ENCODE measurements around the gene ADAMTSL1. TPM values are rescaled to one million over a fixed set of nuclear protein-coding genes. Genes with fewer than 3 reads are reported as not detected.

The ADAMTSL1 gene
- total RNA-seq, 4 donors from 2014 or later, result 21.3 to 138 (median 125) TPM

GRCh38 chr9:18606846-18607245, 132.9 kb downstream of the ADAMTSL1 start:
- Histone ChIP-seq H3K9me3 (no peaks in the 10 kb centered on the region), H3K36me3 (no peaks in the 10 kb centered on the region), H3K27ac (peak overlapping the region in 2 of 4 donors; percentile 59 to 70), H3K4me3 (no peak overlapping the region), H3K4me1 (peaks cover 0 to 56% (median 11%) of the 10 kb centered on the region in 3 donors), H3K27me3 (no peaks in the 10 kb centered on the region)
- TF ChIP-seq POLR2A (IDR thresholded peaks at IDR 0.05), result no peak
- no peak for TF ChIP-seq EP300 (IDR thresholded peaks at IDR 0.05)
- TF ChIP-seq POLR2AphosphoS5 (IDR thresholded peaks at IDR 0.05), result no peak
- no peak for TF ChIP-seq CTCF (IDR thresholded peaks at IDR 0.05)
- ATAC-seq, result no peak

DNA sequence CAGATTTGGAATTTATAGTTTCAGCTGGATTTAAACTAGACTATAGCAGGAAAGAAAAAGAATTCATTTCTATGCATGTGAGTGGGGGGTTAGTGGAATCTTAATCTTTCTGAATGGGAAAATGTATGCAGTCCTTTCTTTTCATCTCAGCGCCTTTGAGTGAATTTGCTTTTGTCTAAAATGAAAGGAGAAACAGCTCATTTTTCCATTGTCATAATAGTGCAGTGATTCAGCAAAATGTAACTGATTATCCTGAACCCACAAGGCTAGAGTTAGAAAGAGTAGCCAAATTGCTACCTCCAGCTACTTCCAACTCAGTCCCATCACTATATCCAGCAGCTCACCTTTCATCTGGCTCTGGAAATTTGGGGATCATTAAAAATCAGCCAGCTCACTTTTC, 134.4 kb downstream of the ADAMTSL1 start:
- Histone ChIP-seq H3K36me3 (no peaks in the 10 kb centered on the region), H3K27ac (no peak overlapping the region), H3K4me1 (peaks cover 0 to 61% (median 11%) of the 10 kb centered on the region in 3 donors), H3K9me3 (no peaks in the 10 kb centered on the region), H3K4me3 (no peak overlapping the region), H3K27me3 (no peaks in the 10 kb centered on the region)
- no peak for ATAC-seq
- WGBS, 2 donors (ENCODE audit: low coverage in 1 of 2), result 91 to 92% methylated on average over 1 of the region's 1 CpG
- TF ChIP-seq POLR2A (IDR thresholded peaks at IDR 0.05), result no peak
- TF ChIP-seq POLR2AphosphoS5 (IDR thresholded peaks at IDR 0.05), result no peak
- no peak for TF ChIP-seq EP300 (IDR thresholded peaks at IDR 0.05)
- no peak for TF ChIP-seq CTCF (IDR thresholded peaks at IDR 0.05)

DNA sequence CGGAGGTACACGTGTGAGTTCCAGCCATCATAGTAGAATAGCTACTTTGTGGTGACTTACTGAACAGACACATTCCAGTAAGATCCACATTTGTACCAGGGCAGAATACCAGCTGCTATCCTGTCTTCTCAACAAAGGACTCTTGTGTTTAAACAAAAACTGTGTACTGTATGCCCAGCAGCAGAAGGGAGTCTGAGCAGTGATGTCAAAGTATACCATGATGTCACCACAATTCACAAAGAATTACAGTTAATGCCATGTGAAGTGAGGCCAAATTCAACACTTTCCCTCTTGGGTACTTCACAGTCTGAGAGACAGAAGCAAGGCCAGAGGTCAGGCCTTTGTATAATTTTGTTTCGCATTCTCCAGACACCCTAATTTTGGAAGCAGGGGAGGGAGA, 137.0 kb downstream of the ADAMTSL1 start:
- WGBS, 2 donors (ENCODE audit: low coverage in 1 of 2), result 26 to 72% methylated on average over 3 of the region's 3 CpGs
- ATAC-seq, result no peak
- no peaks in the 10 kb centered on the region for H3K36me3 ChIP-seq
- H3K4me1 ChIP-seq, result peaks cover 0 to 54% (median 6%) of the 10 kb centered on the region in 3 donors
- peak overlapping the region in 2 of 4 donors; percentile 11 to 29 for H3K27ac ChIP-seq
- H3K4me3 ChIP-seq, result no peak overlapping the region
- no peaks in the 10 kb centered on the region for H3K27me3 ChIP-seq
- TF ChIP-seq POLR2AphosphoS5 (IDR thresholded peaks at IDR 0.05) (peak; percentile 42), EP300 (IDR thresholded peaks at IDR 0.05) (no peak), CTCF (IDR thresholded peaks at IDR 0.05) (no peak)
- no peaks in the 10 kb centered on the region for H3K9me3 ChIP-seq

GRCh38 chr9:18611971-18612370, 138.0 kb downstream of the ADAMTSL1 start:
- no peak for ATAC-seq
- Histone ChIP-seq H3K4me1 (peaks cover 0 to 44% (median 6%) of the 10 kb centered on the region in 3 donors), H3K27me3 (no peaks in the 10 kb centered on the region), H3K36me3 (no peaks in the 10 kb centered on the region), H3K4me3 (no peak overlapping the region), H3K9me3 (no peaks in the 10 kb centered on the region), H3K27ac (no peak overlapping the region)
- no peak for TF ChIP-seq POLR2AphosphoS5 (IDR thresholded peaks at IDR 0.05)
- TF ChIP-seq CTCF (IDR thresholded peaks at IDR 0.05), result no peak
- TF ChIP-seq EP300 (IDR thresholded peaks at IDR 0.05), result no peak
- no peak for TF ChIP-seq POLR2A (IDR thresholded peaks at IDR 0.05)

DNA sequence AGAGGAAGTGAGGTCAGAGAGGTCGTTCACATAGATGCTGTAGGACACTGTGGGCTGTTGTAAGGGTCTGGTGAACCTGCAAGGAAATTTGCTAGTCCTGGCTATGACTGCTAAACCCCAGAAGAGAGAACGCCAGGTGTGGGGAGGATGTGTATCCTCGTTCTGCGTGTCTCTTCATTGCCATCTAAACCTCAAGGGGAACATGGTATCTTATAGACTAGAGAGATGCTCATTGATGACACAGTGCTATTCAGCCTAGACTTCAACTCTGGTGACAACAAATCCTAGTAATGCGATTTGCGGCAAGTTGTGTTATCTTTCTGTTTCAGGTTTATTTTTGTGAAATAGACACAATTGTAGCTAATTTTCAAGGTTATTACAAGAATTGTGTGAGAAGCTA, 140.2 kb downstream of the ADAMTSL1 start:
- Histone ChIP-seq H3K4me3 (no peak overlapping the region), H3K9me3 (no peaks in the 10 kb centered on the region), H3K4me1 (peaks cover 0 to 40% (median 6%) of the 10 kb centered on the region in 3 donors), H3K36me3 (no peaks in the 10 kb centered on the region), H3K27me3 (no peaks in the 10 kb centered on the region), H3K27ac (no peak overlapping the region)
- no peak for ATAC-seq
- TF ChIP-seq POLR2A (IDR thresholded peaks at IDR 0.05) (no peak), EP300 (IDR thresholded peaks at IDR 0.05) (no peak), POLR2AphosphoS5 (IDR thresholded peaks at IDR 0.05) (no peak), CTCF (IDR thresholded peaks at IDR 0.05) (no peak)
- 85 to 88% methylated on average over 6 of the region's 6 CpGs for WGBS, 2 donors (ENCODE audit: low coverage in 1 of 2)
